CD4-positive, alpha-beta T cell treated with Interleukin-17A for 1 hour (primary cell): ENCODE data around the gene MAGEA4.

Source experiments
- DNase-seq: peaks from one replicate; pipeline ENCODE4 v3.0.0-alpha.2; 2020

The MAGEA4 gene

GRCh38 chrX:151929126-151929525 lies 16.4 kb downstream of the MAGEA4 start:
- DNase-seq: no peak

- DNase-seq: no peak
Measured at GRCh38 chrX:151935358-151935757, 22.7 kb downstream of the MAGEA4 start.

- no peak for DNase-seq
Measured at GRCh38 chrX:151938172-151938571, 25.5 kb downstream of the MAGEA4 start.

GRCh38 chrX:151954730-151955129 lies 42.0 kb downstream of the MAGEA4 start:
- no peak for DNase-seq

- no peak for DNase-seq
Measured at GRCh38 chrX:151958101-151958500, 45.4 kb downstream of the MAGEA4 start.

- no peak for DNase-seq
Measured at GRCh38 chrX:151962034-151962433, 49.3 kb downstream of the MAGEA4 start.

GRCh38 chrX:151966236-151966635 lies 53.5 kb downstream of the MAGEA4 start:
- no peak for DNase-seq

GRCh38 chrX:151970027-151970426 lies 57.3 kb downstream of the MAGEA4 start:
- no peak for DNase-seq

- no peak for DNase-seq
Measured at GRCh38 chrX:151970661-151971060, 58.0 kb downstream of the MAGEA4 start.

GRCh38 chrX:151973060-151973661 lies 60.5 kb downstream of the MAGEA4 start:
- no peak for DNase-seq

- DNase-seq: no peak
Measured at GRCh38 chrX:151973851-151974335, 61.2 kb downstream of the MAGEA4 start.
